Measurements from ENCODE around the gene TCF7. TPM values are rescaled to one million over a fixed set of nuclear protein-coding genes. Genes with fewer than 3 reads are reported as not detected.

The TCF7 gene
- total RNA-seq, 1 donor from 2014 or later, result 110 TPM

GRCh38 chr5:134171972-134172371 lies 57.5 kb downstream of the TCF7 start:
- intact Hi-C loops (cut with micrococcal nuclease), result no loop called here

- intact Hi-C loops (cut with micrococcal nuclease), result loop anchor here (2.0 to 5.0 kb wide), 2 partner anchors 20 to 457 kb away; partner anchors contain the start of gene SAR1B
These were observed 60.7 kb downstream of the TCF7 start for GRCh38 chr5:134174841-134175839.

GRCh38 chr5:134175921-134176510 lies 61.5 kb downstream of the TCF7 start:
- intact Hi-C loops (cut with micrococcal nuclease), result loop anchor here (1.0 to 5.0 kb wide), 14 partner anchors 8 to 729 kb away; partner anchors contain the start of genes C5orf15, CAMLG, CDKN2AIPNL and DDX46

GRCh38 chr5:134176511-134177368 lies 62.3 kb downstream of the TCF7 start, which contains the start of gene SKP1:
SKP1 (minus strand) TSS chr5:134176950; CDS start chr5:134174022, 2,928 bp downstream.
- intact Hi-C loops (cut with micrococcal nuclease), result loop anchor here (1.0 to 5.0 kb wide), 15 partner anchors 8 to 729 kb away; partner anchors contain the start of genes C5orf15, CAMLG, CDKL3 and CDKN2AIPNL

- intact Hi-C loops (cut with micrococcal nuclease), result loop anchor here (1.0 to 5.0 kb wide), 8 partner anchors 173 to 695 kb away; partner anchors contain the start of genes CDKL3, CDKN2AIPNL, DDX46 and SAR1B
These were observed 63.1 kb downstream of the TCF7 start for GRCh38 chr5:134177369-134178095.

- intact Hi-C loops (cut with micrococcal nuclease), result loop anchor here (5.0 kb wide), 1 partner anchor 454 kb away; the partner anchor contains the start of gene SAR1B
These were observed 63.6 kb downstream of the TCF7 start for GRCh38 chr5:134178096-134178419.

GRCh38 chr5:134183481-134183880 lies 69.0 kb downstream of the TCF7 start:
- intact Hi-C loops (cut with micrococcal nuclease), result no loop called here

- intact Hi-C loops (cut with micrococcal nuclease), result loop anchor here (1.0 to 2.0 kb wide), 5 partner anchors 8 to 403 kb away; partner anchors contain the start of genes PPP2CA and SKP1
These were observed 70.0 kb downstream of the TCF7 start for GRCh38 chr5:134184155-134185135.

- intact Hi-C loops (cut with micrococcal nuclease), result no loop called here
These were observed 73.6 kb downstream of the TCF7 start for GRCh38 chr5:134188092-134188491.

GRCh38 chr5:134189031-134189430 lies 74.5 kb downstream of the TCF7 start:
- intact Hi-C loops (cut with micrococcal nuclease), result no loop called here

- intact Hi-C loops (cut with micrococcal nuclease), result no loop called here
These were observed 81.2 kb downstream of the TCF7 start for GRCh38 chr5:134195666-134196065.

Other genes with a start within 250 kb of the TCF7 start
- 31.7 and 32.2 TPM in 2 replicates for gene C5orf15, start 146.1 kb upstream of the TCF7 start, total RNA-seq
- 237 and 243 TPM in 2 replicates for gene VDAC1, start 109.7 kb upstream of the TCF7 start, total RNA-seq
- 213 and 229 TPM in 2 replicates for gene SKP1, start 62.3 kb downstream of the TCF7 start, total RNA-seq
- gene PPP2CA, start 111.4 kb downstream of the TCF7 start, total RNA-seq, result 137 and 143 TPM in 2 replicates

Measured in T-helper 1 cell treated with Interleukin-12 subunit alpha and Interleukin-12 subunit beta and Interleukin-4 antibody, amounts not matched to agents 30 ng/mL and 1 ng/mL, for 36 hours (primary cell).